OCI-LY1 (cell line): ENCODE results near the gene LRMDA.

Source experiments
- EZH2 ChIP-seq: fragments of 200-600 bp; sonication (generic), shearing (Covaris generic); IDR thresholded peaks from 2 replicates; pipeline ENCODE4 v1.8.0; 2017; ENCODE audit warnings: borderline replicate concordance, mixed run types, mild to moderate bottlenecking, antibody characterized with exemption, low read length, moderate library complexity, mixed read lengths
- TF ChIP-seq, protein P1 (sequence below): fragments of 200-600 bp; sonication (generic), shearing (Covaris generic); IDR thresholded peaks from 2 replicates; pipeline ENCODE4 v1.5.1; 2017; ENCODE audit warnings: mild to moderate bottlenecking, antibody characterized with exemption, low read length, moderate library complexity, mixed read lengths

DNA sequence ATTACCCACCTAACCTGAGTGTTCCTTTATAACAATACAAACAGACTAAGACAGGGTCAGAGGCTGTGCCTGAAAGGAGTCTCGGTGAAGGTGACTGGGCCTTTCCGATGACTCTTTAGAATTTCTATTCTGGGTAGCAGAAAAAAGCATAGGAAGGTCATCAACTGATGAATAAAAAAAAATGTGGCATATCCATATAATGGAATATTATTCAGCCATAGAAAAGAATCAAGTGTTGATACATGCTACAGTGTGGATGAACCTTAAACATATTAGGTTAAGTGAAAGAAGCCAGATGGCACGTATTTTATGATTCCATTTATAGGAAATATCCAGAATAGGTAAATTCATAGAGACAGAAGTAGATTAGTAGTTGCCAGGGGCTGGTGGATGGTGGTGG is 83.4 kb downstream of the LRMDA start:
- TF ChIP-seq, protein P1, sequence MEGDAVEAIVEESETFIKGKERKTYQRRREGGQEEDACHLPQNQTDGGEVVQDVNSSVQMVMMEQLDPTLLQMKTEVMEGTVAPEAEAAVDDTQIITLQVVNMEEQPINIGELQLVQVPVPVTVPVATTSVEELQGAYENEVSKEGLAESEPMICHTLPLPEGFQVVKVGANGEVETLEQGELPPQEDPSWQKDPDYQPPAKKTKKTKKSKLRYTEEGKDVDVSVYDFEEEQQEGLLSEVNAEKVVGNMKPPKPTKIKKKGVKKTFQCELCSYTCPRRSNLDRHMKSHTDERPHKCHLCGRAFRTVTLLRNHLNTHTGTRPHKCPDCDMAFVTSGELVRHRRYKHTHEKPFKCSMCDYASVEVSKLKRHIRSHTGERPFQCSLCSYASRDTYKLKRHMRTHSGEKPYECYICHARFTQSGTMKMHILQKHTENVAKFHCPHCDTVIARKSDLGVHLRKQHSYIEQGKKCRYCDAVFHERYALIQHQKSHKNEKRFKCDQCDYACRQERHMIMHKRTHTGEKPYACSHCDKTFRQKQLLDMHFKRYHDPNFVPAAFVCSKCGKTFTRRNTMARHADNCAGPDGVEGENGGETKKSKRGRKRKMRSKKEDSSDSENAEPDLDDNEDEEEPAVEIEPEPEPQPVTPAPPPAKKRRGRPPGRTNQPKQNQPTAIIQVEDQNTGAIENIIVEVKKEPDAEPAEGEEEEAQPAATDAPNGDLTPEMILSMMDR, result no peak
- no peak for TF ChIP-seq EZH2
